Nephron (organoid): Measurements from ENCODE around the gene CDC14B.
A peak's percentile ranks its signal among the peaks of the same experiment; 100 is the strongest.

Source experiments
- H3K27ac Mint-ChIP-seq, 3 experiments: 2 replicates each; pipeline ENCODE4 v1.8.0; 2020; ENCODE audit warnings: mixed read lengths in 3 of 3, mild to moderate bottlenecking in 2 of 3, moderate library complexity in 1 of 3
- H3K27me3 Mint-ChIP-seq: 2 replicates; pipeline ENCODE4 v1.8.0; 2021; ENCODE audit warnings: low read depth, mild to moderate bottlenecking, moderate library complexity, mixed read lengths
- H3K36me3 Mint-ChIP-seq: 2 replicates; pipeline ENCODE4 v1.8.0; 2020; ENCODE audit warnings: low read depth, mixed read lengths
- H3K4me1 Mint-ChIP-seq: 2 replicates; pipeline ENCODE4 v1.8.0; 2020; ENCODE audit warnings: mixed read lengths
- H3K4me3 Mint-ChIP-seq, 3 experiments: 2 replicates each; pipeline ENCODE4 v1.8.0; 2020; ENCODE audit warnings: mild to moderate bottlenecking in 3 of 3, mixed read lengths in 3 of 3, moderate library complexity in 2 of 3
- H3K9me3 Mint-ChIP-seq: 2 replicates; pipeline ENCODE4 v1.8.0; 2020; ENCODE audit warnings: mixed read lengths
- CTCF ChIP-seq, 3 experiments: fragments of 200-600 bp; sonication (generic); IDR thresholded peaks; one replicate each; pipeline ENCODE4 v1.5.0; 2021; ENCODE audit warnings: antibody characterized with exemption in 3 of 3; ENCODE audit not compliant: unreplicated experiment in 3 of 3

CDC14B gene

GRCh38 chr9:96489482-96489979 lies 130.1 kb downstream of the CDC14B start:
- Mint-ChIP-seq H3K36me3 (peaks cover 35% of the 10 kb centered on the region), H3K9me3 (no peaks in the 10 kb centered on the region), H3K4me1 (peaks cover 29% of the 10 kb centered on the region), H3K4me3 (no peak overlapping the region), H3K27me3 (peaks cover 3% of the 10 kb centered on the region), H3K27ac (no peak overlapping the region)
- TF ChIP-seq CTCF (IDR thresholded peaks at IDR 0.05; ENCODE audit: unreplicated experiment in 3 of 3), result no peak

GRCh38 chr9:96487949-96488348 lies 131.7 kb downstream of the CDC14B start:
- no peaks in the 10 kb centered on the region for H3K9me3 Mint-ChIP-seq
- TF ChIP-seq CTCF (IDR thresholded peaks at IDR 0.05; ENCODE audit: unreplicated experiment in 3 of 3), result no peak
- peaks cover 3% of the 10 kb centered on the region for H3K27me3 Mint-ChIP-seq
- H3K27ac Mint-ChIP-seq, result no peak overlapping the region
- no peak overlapping the region for H3K4me3 Mint-ChIP-seq
- H3K4me1 Mint-ChIP-seq, result peaks cover 29% of the 10 kb centered on the region
- peaks cover 48% of the 10 kb centered on the region for H3K36me3 Mint-ChIP-seq

GRCh38 chr9:96487029-96487396 lies 132.6 kb downstream of the CDC14B start:
- TF ChIP-seq CTCF (IDR thresholded peaks at IDR 0.05; ENCODE audit: unreplicated experiment in 3 of 3), result no peak
- Mint-ChIP-seq H3K27ac (no peak overlapping the region), H3K9me3 (no peaks in the 10 kb centered on the region), H3K4me3 (no peak overlapping the region), H3K36me3 (peaks cover 57% of the 10 kb centered on the region), H3K27me3 (peaks cover 3% of the 10 kb centered on the region), H3K4me1 (peaks cover 29% of the 10 kb centered on the region)

- Mint-ChIP-seq H3K4me1 (peaks cover 25% of the 10 kb centered on the region), H3K27ac (peak overlapping the region; percentile 28 to 43 (median 32))
Observed at GRCh38 chr9:96486386-96487028, 133.1 kb downstream of the CDC14B start.

GRCh38 chr9:96485280-96485679 lies 134.4 kb downstream of the CDC14B start:
- Mint-ChIP-seq H3K9me3 (no peaks in the 10 kb centered on the region), H3K27me3 (peaks cover 3% of the 10 kb centered on the region), H3K27ac (no peak overlapping the region), H3K4me1 (peaks cover 19% of the 10 kb centered on the region), H3K36me3 (peaks cover 52% of the 10 kb centered on the region), H3K4me3 (no peak overlapping the region)
- TF ChIP-seq CTCF (IDR thresholded peaks at IDR 0.05; ENCODE audit: unreplicated experiment in 3 of 3), result no peak

More at GRCh38 chr9:96486386-96487028, 133.1 kb downstream of the CDC14B start:
- peaks cover 54% of the 10 kb centered on the region for H3K36me3 Mint-ChIP-seq
- H3K27me3 Mint-ChIP-seq, result peaks cover 3% of the 10 kb centered on the region
- no peak for TF ChIP-seq CTCF (IDR thresholded peaks at IDR 0.05; ENCODE audit: unreplicated experiment in 3 of 3)
- H3K9me3 Mint-ChIP-seq, result no peaks in the 10 kb centered on the region
- H3K4me3 Mint-ChIP-seq, result no peak overlapping the region

- H3K4me3 Mint-ChIP-seq, result no peak overlapping the region
- peaks cover 2% of the 10 kb centered on the region for H3K27me3 Mint-ChIP-seq
- peaks cover 19% of the 10 kb centered on the region for H3K4me1 Mint-ChIP-seq
- no peak for TF ChIP-seq CTCF (IDR thresholded peaks at IDR 0.05; ENCODE audit: unreplicated experiment in 3 of 3)
- no peaks in the 10 kb centered on the region for H3K9me3 Mint-ChIP-seq
- peaks cover 47% of the 10 kb centered on the region for H3K36me3 Mint-ChIP-seq
- no peak overlapping the region for H3K27ac Mint-ChIP-seq
Observed at GRCh38 chr9:96484521-96484931, 135.1 kb downstream of the CDC14B start.
